IPS-15b (cell line): Measurements from ENCODE around the gene TMEM43.
A peak's percentile ranks its signal among the peaks of the same experiment; 100 is the strongest.
"Not testable (repeated sequence)": the region's sequence is repeated elsewhere in the genome, so short reads cannot be mapped to it uniquely, and the experiment has no call there.

Experiments
- H3K27me3 ChIP-seq: one replicate; pipeline ENCODE4 v1.6.1; 2013; ENCODE audit warnings: low read length; ENCODE audit not compliant: control insufficient read depth, insufficient read depth
- H3K36me3 ChIP-seq: one replicate; pipeline ENCODE4 v1.6.1; 2013; ENCODE audit warnings: low read length; ENCODE audit not compliant: control insufficient read depth, insufficient read depth
- H3K4me1 ChIP-seq: one replicate; pipeline ENCODE4 v1.6.1; 2013; ENCODE audit warnings: mild to moderate bottlenecking, low read length; ENCODE audit not compliant: control insufficient read depth, insufficient read depth
- H3K4me3 ChIP-seq: one replicate; pipeline ENCODE4 v1.5.1; 2013; ENCODE audit warnings: low read depth, low read length
- H3K9ac ChIP-seq: one replicate; pipeline ENCODE4 v1.6.1; 2013; ENCODE audit warnings: low read depth, mild to moderate bottlenecking, low read length
- H3K9me3 ChIP-seq: one replicate; pipeline ENCODE4 v1.6.1; 2013; ENCODE audit warnings: mild to moderate bottlenecking, low read length; ENCODE audit not compliant: control insufficient read depth, insufficient read depth

Gene TMEM43

DNA sequence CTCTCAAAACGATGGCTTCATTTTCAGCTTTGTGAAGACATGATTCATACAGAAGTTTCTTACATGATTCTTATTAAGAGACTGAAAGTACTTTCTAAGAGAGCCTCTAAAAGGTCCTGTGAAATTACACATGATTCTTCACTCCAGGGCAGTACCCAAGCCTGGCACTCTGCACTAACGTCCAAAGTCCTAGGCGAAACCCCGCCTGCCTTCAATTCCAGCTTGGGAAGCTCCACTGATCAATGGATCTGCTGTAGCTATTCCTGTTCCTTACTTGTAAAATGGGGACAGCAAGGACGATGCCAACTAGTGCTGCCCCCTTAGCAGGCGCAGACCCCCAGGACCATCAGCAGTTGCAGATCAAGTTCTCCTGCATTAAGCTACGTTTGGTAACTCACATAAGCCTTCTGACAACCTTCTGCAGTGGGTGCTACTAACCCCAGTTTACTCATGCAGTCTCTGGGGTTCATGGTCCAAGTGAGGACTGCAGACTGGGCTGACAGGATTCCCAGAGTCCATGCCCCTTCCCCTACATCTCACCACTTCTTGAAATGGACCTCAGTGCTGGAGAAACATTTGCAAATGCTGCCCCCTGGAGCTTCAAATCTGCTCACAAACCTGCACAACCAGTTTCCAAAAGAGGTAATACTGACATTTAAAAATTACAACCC, 10.8 kb upstream of the TMEM43 start:
- Histone ChIP-seq H3K27me3 (no peaks in the 10 kb centered on the region), H3K36me3 (peaks cover 24% of the 10 kb centered on the region), H3K9ac (no peak overlapping the region), H3K4me3 (no peak overlapping the region), H3K9me3 (no peaks in the 10 kb centered on the region), H3K4me1 (peaks cover 5% of the 10 kb centered on the region)

GRCh38 chr3:14117468-14118399, 7.1 kb upstream of the TMEM43 start:
- no peak overlapping the region for H3K4me3 ChIP-seq
- no peaks in the 10 kb centered on the region for H3K9me3 ChIP-seq
- H3K27me3 ChIP-seq = no peaks in the 10 kb centered on the region
- peaks cover 33% of the 10 kb centered on the region for H3K36me3 ChIP-seq
- H3K9ac ChIP-seq = no peak overlapping the region
- H3K4me1 ChIP-seq = peaks cover 8% of the 10 kb centered on the region

- no peaks in the 10 kb centered on the region for H3K27me3 ChIP-seq
- peaks cover 28% of the 10 kb centered on the region for H3K36me3 ChIP-seq
- no peaks in the 10 kb centered on the region for H3K9me3 ChIP-seq
- no peak overlapping the region for H3K4me3 ChIP-seq
- no peak overlapping the region for H3K9ac ChIP-seq
- peaks cover 15% of the 10 kb centered on the region for H3K4me1 ChIP-seq
Measured at GRCh38 chr3:14118400-14119381, 6.2 kb upstream of the TMEM43 start.

GRCh38 chr3:14119651-14120050, 5.2 kb upstream of the TMEM43 start:
- Histone ChIP-seq H3K36me3 (peaks cover 25% of the 10 kb centered on the region), H3K9ac (no peak overlapping the region), H3K4me3 (no peak overlapping the region), H3K9me3 (no peaks in the 10 kb centered on the region), H3K4me1 (peaks cover 17% of the 10 kb centered on the region), H3K27me3 (no peaks in the 10 kb centered on the region)

- Histone ChIP-seq H3K9me3 (no peaks in the 10 kb centered on the region), H3K4me1 (peaks cover 17% of the 10 kb centered on the region), H3K4me3 (no peak overlapping the region), H3K36me3 (peaks cover 23% of the 10 kb centered on the region), H3K27me3 (no peaks in the 10 kb centered on the region), H3K9ac (no peak overlapping the region)
Measured at GRCh38 chr3:14120111-14120920, 4.5 kb upstream of the TMEM43 start.

DNA sequence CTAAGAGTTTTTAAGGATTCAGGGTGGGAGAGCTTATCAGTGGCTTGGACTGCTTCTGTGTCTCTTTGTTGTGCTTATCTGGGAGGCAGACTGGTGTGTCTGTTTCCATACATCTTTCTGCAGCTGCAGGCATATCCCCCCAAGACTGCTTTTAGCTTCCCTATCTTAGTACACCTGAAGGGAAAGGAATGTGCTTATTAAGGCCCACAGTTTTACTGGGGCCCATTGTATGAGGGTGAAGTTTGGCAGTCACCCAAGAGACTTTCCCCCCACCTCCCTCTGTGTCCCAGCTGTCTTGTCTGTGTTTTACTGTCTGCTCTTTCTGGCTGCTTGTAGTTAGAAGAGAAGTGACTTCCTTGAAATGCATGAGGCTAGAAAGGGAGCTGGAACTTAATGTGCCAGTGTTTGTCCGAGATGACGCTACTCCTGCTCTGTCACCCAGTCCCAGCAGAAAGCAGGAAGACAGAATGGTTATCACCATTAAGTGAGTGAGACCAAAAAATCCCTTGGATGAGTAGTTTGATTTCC, 3.9 kb upstream of the TMEM43 start:
- Histone ChIP-seq H3K4me1 (peaks cover 19% of the 10 kb centered on the region), H3K36me3 (peaks cover 18% of the 10 kb centered on the region)
- H3K4me3 ChIP-seq, H3K27me3 ChIP-seq, H3K9ac ChIP-seq, H3K9me3 ChIP-seq: not testable (repeated sequence)

- H3K9me3 ChIP-seq = no peaks in the 10 kb centered on the region
- no peak overlapping the region for H3K9ac ChIP-seq
- no peak overlapping the region for H3K4me3 ChIP-seq
- peaks cover 21% of the 10 kb centered on the region for H3K4me1 ChIP-seq
- H3K27me3 ChIP-seq = no peaks in the 10 kb centered on the region
- peaks cover 13% of the 10 kb centered on the region for H3K36me3 ChIP-seq
Measured at GRCh38 chr3:14121859-14122258, 3.0 kb upstream of the TMEM43 start.

- Histone ChIP-seq H3K36me3 (peaks cover 13% of the 10 kb centered on the region), H3K9ac (no peak overlapping the region), H3K9me3 (no peaks in the 10 kb centered on the region), H3K4me3 (no peak overlapping the region), H3K4me1 (peaks cover 20% of the 10 kb centered on the region), H3K27me3 (no peaks in the 10 kb centered on the region)
Measured at GRCh38 chr3:14122301-14122700, 2.6 kb upstream of the TMEM43 start.

DNA sequence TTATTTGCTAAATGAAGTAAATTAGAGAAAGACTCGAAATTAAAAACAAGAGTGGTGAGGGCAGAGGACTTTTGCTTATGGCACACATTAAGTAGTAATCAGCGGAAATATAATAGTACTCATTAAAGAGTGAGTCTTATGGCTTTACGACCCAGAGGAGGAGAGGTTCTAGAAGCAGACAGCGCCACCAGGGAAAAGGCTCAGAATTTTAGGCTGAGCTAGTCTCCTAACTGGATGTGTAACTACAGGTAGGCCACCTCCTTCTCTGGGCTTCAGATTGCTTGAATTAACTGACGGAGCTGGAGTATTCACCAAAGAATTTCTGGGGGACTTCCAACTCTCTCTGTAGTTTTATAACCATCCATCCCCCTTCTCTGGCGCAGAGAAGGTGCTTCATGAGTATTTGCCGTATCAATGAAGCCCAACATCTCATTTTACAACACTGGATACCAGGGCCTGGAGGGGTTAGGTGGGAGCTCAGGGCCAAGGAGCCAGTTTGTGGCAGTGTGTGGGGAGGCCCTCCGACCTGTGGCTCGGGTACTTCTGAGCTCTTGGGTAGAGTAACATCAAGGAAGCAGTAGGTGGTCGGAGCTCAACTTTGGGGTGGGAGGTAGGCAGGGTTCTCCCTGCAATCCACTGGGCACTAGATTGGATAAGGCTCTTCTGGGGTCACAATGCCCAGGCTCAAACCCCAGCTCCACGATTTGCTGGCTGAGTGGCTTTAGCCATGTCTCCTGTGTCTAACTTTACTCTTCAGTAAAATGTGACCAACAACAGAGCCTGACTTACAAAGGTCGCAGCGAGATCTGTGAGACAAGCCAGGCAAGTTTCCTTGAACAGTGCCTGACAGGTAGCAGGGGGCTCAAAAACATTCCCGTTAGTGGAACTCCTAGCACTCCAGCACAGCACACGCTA, 1.3 kb upstream of the TMEM43 start:
- Histone ChIP-seq H3K9ac (peak overlapping the region; percentile 90), H3K36me3 (peaks cover 18% of the 10 kb centered on the region), H3K9me3 (no peaks in the 10 kb centered on the region), H3K27me3 (no peaks in the 10 kb centered on the region), H3K4me3 (peak overlapping the region; percentile 97), H3K4me1 (peaks cover 16% of the 10 kb centered on the region)

DNA sequence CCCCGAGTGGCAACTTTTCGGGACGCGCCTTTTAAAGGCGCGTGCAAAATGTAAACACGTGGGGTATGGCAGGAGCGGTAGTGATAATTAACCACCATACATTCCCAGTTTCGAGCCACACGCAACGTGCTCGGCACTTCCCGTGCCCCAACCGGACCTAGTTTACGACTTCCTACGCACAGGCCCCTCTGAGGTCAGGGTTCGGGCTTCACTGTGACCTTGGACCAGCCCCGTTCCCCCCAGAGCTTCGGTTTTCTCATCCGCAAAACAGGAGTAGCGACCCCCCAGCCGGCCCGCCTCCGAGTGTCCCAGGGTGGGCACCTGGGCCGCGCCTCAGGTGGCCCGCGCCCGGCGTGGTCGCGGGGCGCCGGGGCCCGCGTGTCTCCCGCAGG, 633 bp upstream of the TMEM43 start:
- H3K9ac ChIP-seq = peak overlapping the region; percentile 90
- peaks cover 18% of the 10 kb centered on the region for H3K36me3 ChIP-seq
- H3K4me3 ChIP-seq = peak overlapping the region; percentile 97
- H3K4me1 ChIP-seq = peaks cover 16% of the 10 kb centered on the region
- no peaks in the 10 kb centered on the region for H3K9me3 ChIP-seq
- no peaks in the 10 kb centered on the region for H3K27me3 ChIP-seq
